HG02610 (cell line): ENCODE results near the gene CIAO2A.
"Not testable (repeated sequence)": the region's sequence is repeated elsewhere in the genome, so short reads cannot be mapped to it uniquely, and the experiment has no call there.

Experiments
- ATAC-seq: cut with Tn5 transposase; IDR thresholded peaks from one replicate; pipeline ENCODE4 v1.9.1; 2021; ENCODE audit warnings: mild to moderate bottlenecking, moderate library complexity; ENCODE audit not compliant: unreplicated experiment

CIAO2A gene

GRCh38 chr15:64112073-64112772 is 18.6 kb upstream of the CIAO2A start:
- no peak for ATAC-seq

DNA sequence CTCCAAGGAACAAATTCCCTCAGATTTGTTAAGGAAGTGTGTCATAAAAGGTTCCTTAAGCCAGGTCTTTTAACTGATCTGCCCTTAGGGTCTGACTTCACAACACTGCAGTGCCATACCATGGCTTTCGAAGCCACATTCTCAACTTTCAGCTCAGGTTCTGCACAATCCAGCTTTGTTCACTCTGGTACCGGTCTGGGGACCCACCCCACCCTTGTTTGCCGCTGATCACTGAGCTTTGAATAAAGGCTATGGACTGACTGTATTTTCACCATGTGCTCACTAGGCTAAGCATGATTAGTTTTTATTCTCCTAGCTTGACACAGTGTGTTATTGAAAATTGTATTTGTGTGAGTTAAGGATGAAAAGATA is 18.0 kb upstream of the CIAO2A start:
- ATAC-seq = no peak

DNA sequence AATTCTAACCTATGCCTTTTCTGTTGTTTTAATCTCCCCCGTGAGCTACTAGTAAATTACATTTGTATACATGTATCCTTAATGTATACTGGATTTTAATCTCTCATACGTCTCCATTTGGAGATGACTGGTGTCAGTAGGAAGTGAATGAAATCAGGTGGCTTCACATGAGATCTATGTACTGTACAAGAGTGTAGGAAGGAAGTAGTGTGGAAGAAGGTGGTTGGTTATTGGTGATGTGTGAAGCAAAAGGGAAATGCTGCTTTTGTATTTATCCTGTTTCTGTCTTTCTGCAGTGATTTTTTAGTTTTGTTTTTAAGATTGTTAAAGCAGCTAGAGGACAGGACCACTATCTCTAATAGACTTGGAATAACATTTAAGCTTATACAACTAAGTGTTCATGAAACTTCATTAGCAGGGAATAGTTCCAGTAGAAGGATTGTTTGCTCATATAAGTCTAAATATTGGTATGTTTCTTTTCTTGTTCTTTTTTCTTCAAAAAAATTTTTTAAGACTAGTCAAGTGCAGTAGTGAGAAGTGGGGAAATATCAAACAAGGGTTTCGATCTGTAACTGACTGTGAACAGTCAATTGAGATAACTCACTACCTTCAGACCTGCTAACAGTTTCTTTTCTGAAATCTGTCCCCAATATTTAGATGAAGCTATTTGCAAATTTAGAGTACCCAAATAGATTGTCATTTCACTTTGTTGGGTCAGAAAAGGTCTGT is 17.5 kb upstream of the CIAO2A start:
- peak; percentile 72 for ATAC-seq

GRCh38 chr15:64110108-64110701 is 16.6 kb upstream of the CIAO2A start:
- not testable (repeated sequence) for ATAC-seq

GRCh38 chr15:64107337-64107736 is 13.7 kb upstream of the CIAO2A start:
- ATAC-seq = no peak

DNA sequence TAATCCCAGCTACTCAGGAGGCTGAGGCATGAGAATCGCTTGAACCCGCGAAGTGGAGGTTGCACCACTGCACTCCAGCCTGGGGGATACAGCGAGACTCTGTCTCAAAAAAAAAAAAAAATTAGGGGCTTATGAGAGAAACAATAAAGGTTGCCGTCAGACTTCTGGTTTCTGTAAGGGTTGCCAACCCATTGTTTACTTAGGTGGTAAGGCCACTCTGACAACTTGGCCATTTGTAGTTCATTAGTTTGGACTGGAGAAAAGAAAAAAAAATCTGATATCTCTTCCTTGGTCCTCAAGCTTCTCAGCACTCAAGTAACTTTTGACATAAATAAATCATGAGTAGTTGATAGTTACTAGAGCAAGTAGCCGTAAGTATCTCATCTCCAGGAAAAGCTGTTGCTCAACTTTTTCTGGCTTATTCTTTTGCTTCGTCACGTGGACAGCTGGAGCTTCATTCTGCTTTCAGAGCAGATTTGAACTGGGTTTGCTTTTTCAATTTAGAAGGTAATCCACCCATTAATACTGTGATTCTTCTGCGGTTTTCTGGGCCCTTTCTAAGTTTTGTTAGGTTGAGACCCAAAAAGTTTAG is 11.6 kb upstream of the CIAO2A start:
- ATAC-seq = no peak

DNA sequence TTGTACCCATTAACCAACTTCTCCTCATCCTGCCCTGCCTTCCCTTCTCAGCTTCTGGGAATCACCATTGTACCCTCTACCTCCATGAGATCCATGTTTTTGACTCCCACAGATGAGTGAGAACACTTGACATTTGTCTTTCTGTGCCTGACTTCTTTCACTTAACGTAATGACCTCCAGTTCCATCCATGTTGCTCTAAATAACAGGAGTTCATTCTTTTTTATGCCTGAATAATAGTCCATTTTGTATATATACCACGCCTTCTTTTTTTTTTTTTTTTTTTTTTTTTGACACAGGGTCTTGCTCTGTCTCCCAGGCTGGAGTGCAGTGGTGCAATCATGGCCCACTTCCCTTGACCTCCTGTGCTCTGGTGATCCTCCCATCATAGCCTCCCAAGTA is 8.9 kb upstream of the CIAO2A start:
- ATAC-seq = no peak

- no peak for ATAC-seq
Observed at GRCh38 chr15:64100958-64101357, 7.3 kb upstream of the CIAO2A start.

GRCh38 chr15:64099379-64099778 is 5.7 kb upstream of the CIAO2A start:
- no peak for ATAC-seq

DNA sequence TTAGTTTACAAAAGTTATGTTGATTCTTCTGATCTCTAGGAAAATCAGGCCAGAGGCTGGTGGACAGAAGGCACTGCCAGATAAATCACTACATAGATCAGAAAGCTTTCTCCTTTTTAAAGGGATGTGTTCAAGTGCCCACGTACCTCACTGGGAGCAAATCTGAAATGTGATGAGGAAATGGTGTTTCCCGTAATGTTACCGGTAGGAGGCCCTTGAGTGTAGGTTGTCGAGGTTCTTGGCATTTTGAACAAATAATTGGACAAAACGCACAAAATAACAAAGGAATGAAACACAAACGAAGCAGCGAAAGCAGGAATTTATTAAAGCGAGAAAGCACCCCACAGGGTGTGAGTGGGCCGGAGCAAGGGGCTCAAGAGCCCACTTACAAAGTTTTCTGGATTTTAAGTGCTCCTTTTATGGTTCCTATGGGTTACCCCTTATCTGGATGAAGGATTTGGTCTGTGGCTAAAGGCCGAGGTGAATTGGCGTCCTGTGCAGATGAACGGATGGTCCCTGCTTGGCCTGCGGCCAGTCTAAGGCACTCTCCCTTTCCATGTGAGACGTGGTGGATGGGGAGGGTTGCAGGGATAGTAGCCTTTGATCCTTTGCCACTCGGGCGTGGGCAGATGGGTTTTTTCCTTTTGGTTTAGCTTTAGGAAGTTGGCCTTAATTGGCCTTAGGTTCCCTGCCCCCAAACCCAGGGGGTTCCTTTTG is 3.2 kb upstream of the CIAO2A start:
- no peak for ATAC-seq

DNA sequence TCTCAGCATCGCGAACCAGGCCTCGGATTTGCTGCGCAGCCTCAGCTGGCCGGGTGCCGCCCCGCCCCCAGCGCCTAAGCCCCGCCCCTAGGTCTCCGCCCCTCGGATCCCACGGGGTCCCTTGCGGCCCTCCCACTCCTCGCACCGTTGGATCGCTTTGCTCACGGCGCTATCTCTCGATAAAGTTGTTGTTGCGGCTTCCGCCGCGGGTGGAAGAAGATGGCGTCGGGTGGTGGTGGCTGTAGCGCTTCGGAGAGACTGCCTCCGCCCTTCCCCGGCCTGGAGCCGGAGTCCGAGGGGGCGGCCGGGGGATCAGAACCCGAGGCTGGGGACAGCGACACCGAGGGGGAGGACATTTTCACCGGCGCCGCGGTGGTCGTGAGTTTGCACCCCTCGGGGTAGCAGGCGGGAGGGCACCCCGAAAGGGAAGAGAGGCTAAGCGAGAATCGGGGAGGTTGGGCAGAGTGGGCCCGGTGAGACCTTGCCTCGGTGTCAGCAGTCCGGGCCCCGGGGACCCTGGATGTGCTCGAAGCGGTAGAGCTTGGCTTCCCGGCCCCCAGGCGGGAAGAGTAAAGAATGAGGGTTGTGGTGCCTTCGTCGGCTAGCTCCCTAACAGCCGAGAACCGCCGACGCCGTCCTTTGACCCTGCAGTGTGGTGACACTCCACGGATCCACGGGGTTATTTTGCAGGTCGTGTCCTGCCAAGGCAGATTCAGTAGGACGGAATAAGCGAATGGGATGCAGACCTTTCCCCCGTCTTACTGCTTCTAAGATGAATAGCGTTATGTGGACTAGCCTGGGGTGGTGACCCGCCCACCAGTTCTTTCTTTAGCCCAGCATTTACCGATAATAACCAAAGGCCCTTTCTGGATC is 2.4 kb upstream of the CIAO2A start, which contains the start of gene SNX1:
Gene SNX1, plus strand, starts transcription at position 188 of the 873 bp plus-strand sequence. Its CDS starts 32 bp downstream, at position 220.
- ATAC-seq = peak; percentile 48

- ATAC-seq = no peak
Observed at GRCh38 chr15:64095431-64095794, 1.8 kb upstream of the CIAO2A start.

GRCh38 chr15:64092864-64093626 is 593 bp downstream of the CIAO2A start:
- peak; percentile 16 for ATAC-seq

- ATAC-seq = no peak
Observed at GRCh38 chr15:64092075-64092820, 1.4 kb downstream of the CIAO2A start.

- ATAC-seq = no peak
Observed at GRCh38 chr15:64090527-64090926, 3.1 kb downstream of the CIAO2A start.

DNA sequence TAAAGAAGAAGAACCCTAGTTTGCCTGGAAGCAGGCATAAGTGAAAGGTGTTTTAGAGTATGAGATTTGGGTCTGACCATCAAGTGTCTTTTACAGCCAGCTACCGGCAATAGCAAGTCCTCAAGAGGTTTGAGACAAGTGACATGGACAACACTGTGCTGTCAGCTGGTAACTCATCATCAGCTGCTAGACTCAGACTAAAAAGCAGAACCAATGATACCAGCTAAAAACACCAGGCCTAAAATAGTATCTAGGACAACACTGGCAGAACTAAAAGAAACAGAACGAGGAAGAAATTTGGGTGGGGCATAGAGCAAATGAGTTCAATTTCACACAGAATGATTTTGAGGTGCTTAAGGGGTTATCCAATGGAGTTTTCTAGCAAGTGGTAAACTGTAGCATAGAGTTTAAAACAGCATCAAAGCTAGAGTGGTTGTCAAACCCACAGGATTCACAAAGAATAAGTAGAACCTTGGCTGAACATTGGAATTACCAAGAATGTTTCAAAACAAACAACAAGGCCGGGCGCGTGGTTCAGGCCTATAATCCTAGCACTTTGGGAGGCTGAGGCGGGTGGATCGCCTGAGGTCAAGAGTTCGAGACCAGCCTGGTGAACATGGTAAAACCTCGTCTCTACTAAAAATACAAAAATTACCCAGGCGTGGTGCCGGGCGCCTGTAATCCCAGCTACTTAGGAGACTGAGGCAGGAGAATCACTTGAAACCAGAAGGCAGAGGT is 3.9 kb downstream of the CIAO2A start:
- ATAC-seq = no peak

DNA sequence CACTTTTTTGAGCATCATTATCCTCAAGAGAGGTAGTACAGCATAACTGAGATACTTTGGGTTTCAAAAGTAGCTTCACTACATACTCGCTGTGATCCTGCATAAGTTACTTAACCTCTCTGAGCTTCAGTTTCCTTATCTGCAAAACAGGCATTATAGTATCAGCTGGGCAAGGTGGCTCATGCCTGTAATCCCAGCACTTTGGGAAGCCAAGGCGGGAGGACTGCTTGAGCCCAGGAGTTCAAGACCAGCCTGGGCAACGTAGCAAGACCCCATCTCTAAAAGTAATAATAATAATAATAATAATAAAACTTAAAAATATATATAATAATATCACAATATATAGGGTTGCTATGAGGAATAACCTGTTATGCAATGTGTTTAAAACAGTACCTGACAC is 10.9 kb downstream of the CIAO2A start:
- no peak for ATAC-seq

GRCh38 chr15:64073496-64073895 is 20.1 kb downstream of the CIAO2A start:
- not testable (repeated sequence) for ATAC-seq
